CD4-positive, alpha-beta T cell (primary cell): ENCODE results near the gene SLC22A3. TPM values are rescaled to one million over a fixed set of nuclear protein-coding genes. Genes with fewer than 3 reads are reported as not detected.

Source experiments
- ATAC-seq: fragments of 200-7000 bp; cut with Tn5 transposase; one replicate; pipeline ENCODE4 v1.10.0; 2022; ENCODE audit warnings: mild to moderate bottlenecking; ENCODE audit not compliant: poor library complexity
- CTCF ChIA-PET: fragments of 350-600 bp; sonication (Branson Sonifier 250); formaldehyde crosslinking; loops from one replicate; lab custom pipeline; 2021; ENCODE audit warnings: antibody characterized with exemption, inconsistent platforms; lab: Charles Lee
- POLR2A ChIA-PET: fragments of 350-600 bp; sonication (Branson Sonifier 250); formaldehyde crosslinking; loops from one replicate; lab custom pipeline; 2021; ENCODE audit warnings: antibody characterized with exemption, inconsistent platforms; lab: Charles Lee
- DNase-seq, 14 experiments: peaks; one replicate each; pipeline ENCODE4 v3.0.0-alpha.2; 2013 to 2020; ENCODE audit warnings: mixed read lengths in 2 of 14
- H3K27ac ChIP-seq, 2 donors: one replicate each; pipeline versions ENCODE4 v1.5.1 to v1.7.0; 2013; ENCODE audit warnings: low read length in 2 of 2, low read depth in 1 of 2, mild to moderate bottlenecking in 1 of 2
- H3K27me3 ChIP-seq, 2 experiments: 1 replicate in 1 of 2; 2 replicates in 1 of 2; pipeline versions ENCODE4 v1.6.1 to v1.7.0; 2013; ENCODE audit warnings: low read length in 2 of 2, control low read depth in 1 of 2, mild to moderate bottlenecking in 1 of 2, moderate library complexity in 1 of 2; ENCODE audit not compliant: insufficient read depth in 2 of 2, control insufficient read depth in 1 of 2
- H3K36me3 ChIP-seq: one replicate; pipeline ENCODE4 v1.6.1; 2013; ENCODE audit warnings: low read length, control low read depth; ENCODE audit not compliant: insufficient read depth
- H3K4me1 ChIP-seq: one replicate; pipeline ENCODE4 v1.6.1; 2013; ENCODE audit warnings: low read length, control low read depth; ENCODE audit not compliant: insufficient read depth
- H3K4me3 ChIP-seq: one replicate; pipeline ENCODE4 v1.5.1; 2013; ENCODE audit warnings: mild to moderate bottlenecking, low read length, moderate library complexity
- H3K9me3 ChIP-seq, 2 experiments: 1 replicate in 1 of 2; 2 replicates in 1 of 2; pipeline versions ENCODE4 v1.6.1 to v1.7.0; 2013; ENCODE audit warnings: low read length in 2 of 2, mild to moderate bottlenecking in 2 of 2, control low read depth in 1 of 2, moderate library complexity in 1 of 2; ENCODE audit not compliant: control insufficient read depth in 1 of 2, insufficient read depth in 1 of 2
- H3K27ac Mint-ChIP-seq: one replicate; pipeline ENCODE4 v1.8.0; 2020; ENCODE audit warnings: mixed read lengths
- H3K27me3 Mint-ChIP-seq: one replicate; pipeline ENCODE4 v1.8.0; 2021; ENCODE audit warnings: mixed read lengths
- H3K36me3 Mint-ChIP-seq: one replicate; pipeline ENCODE4 v1.8.0; 2021; ENCODE audit warnings: low read depth, mixed read lengths
- H3K4me1 Mint-ChIP-seq: one replicate; pipeline ENCODE4 v1.8.0; 2021; ENCODE audit warnings: low read depth, mixed read lengths
- H3K4me3 Mint-ChIP-seq: one replicate; pipeline ENCODE4 v1.8.0; 2020; ENCODE audit warnings: mild to moderate bottlenecking, mixed read lengths
- H3K9me3 Mint-ChIP-seq: one replicate; pipeline ENCODE4 v1.8.0; 2020; ENCODE audit warnings: mixed read lengths
- CTCF ChIP-seq: fragments of 200-600 bp; IDR thresholded peaks from one replicate; pipeline ENCODE4 v1.8.0; 2022; ENCODE audit warnings: antibody characterized with exemption, mild to moderate bottlenecking
- intact Hi-C, 2 experiments: fragments of 100-400 bp; cut with DNase I in 1 of 2; cut with micrococcal nuclease in 1 of 2; formaldehyde crosslinking; loops; one replicate each; pipeline versions ENCODE4 v1.15.1 to v1.9.0; 2023 to 2025; cut with DNase I, micrococcal nuclease
- total RNA-seq, 174 experiments: library from RNA in 2 of 174; stranded (reverse) in 2 of 174; gene quantifications; one replicate each; pipeline ENCODE4 v1.2.3 and lab custom pipeline; 2021 to 2026

The SLC22A3 gene
- total RNA-seq, 2 experiments from 2014 or later: not detected

- Histone ChIP-seq H3K27ac (no peak overlapping the region), H3K27me3 (peaks cover 7 to 21% of the 10 kb centered on the region in 2 experiments), H3K9me3 (no peaks in the 10 kb centered on the region), H3K4me3 (no peak overlapping the region), H3K36me3 (no peaks in the 10 kb centered on the region), H3K4me1 (peaks cover 9% of the 10 kb centered on the region)
- H3K9me3 Mint-ChIP-seq: no peaks in the 10 kb centered on the region
- H3K36me3 Mint-ChIP-seq: no peaks in the 10 kb centered on the region
- no peak for DNase-seq
- intact Hi-C loops: no loop called here
- no peak for ATAC-seq
- POLR2A ChIA-PET: no interaction called here
- H3K4me1 Mint-ChIP-seq: peaks cover 18% of the 10 kb centered on the region
- no peak overlapping the region for H3K4me3 Mint-ChIP-seq
- H3K27me3 Mint-ChIP-seq: peaks cover 69% of the 10 kb centered on the region
- no peak for TF ChIP-seq CTCF
- H3K27ac Mint-ChIP-seq: no peak overlapping the region
- CTCF ChIA-PET: no interaction called here
Observed at GRCh38 chr6:160430203-160430602, 82.0 kb downstream of the SLC22A3 start.

GRCh38 chr6:160430751-160431150 is 82.6 kb downstream of the SLC22A3 start:
- intact Hi-C loops: no loop called here
- peaks cover 21% of the 10 kb centered on the region for H3K4me1 Mint-ChIP-seq
- H3K4me3 ChIP-seq: no peak overlapping the region
- no peak overlapping the region for H3K27ac ChIP-seq
- peaks cover 67% of the 10 kb centered on the region for H3K27me3 Mint-ChIP-seq
- no peaks in the 10 kb centered on the region for H3K9me3 ChIP-seq
- no peak for ATAC-seq
- CTCF ChIA-PET: no interaction called here
- H3K4me1 ChIP-seq: peaks cover 9% of the 10 kb centered on the region
- no peaks in the 10 kb centered on the region for H3K36me3 ChIP-seq
- H3K27ac Mint-ChIP-seq: no peak overlapping the region
- TF ChIP-seq CTCF: no peak
- no peak overlapping the region for H3K4me3 Mint-ChIP-seq
- peaks cover 7 to 21% of the 10 kb centered on the region in 2 experiments for H3K27me3 ChIP-seq
- H3K9me3 Mint-ChIP-seq: no peaks in the 10 kb centered on the region
- no peaks in the 10 kb centered on the region for H3K36me3 Mint-ChIP-seq
- no peak for DNase-seq
- POLR2A ChIA-PET: no interaction called here

- peaks cover 67% of the 10 kb centered on the region for H3K27me3 Mint-ChIP-seq
Observed at GRCh38 chr6:160431226-160431625, 83.0 kb downstream of the SLC22A3 start.

More at GRCh38 chr6:160431226-160431625, 83.0 kb downstream of the SLC22A3 start:
- intact Hi-C loops: no loop called here
- no peak overlapping the region for H3K27ac Mint-ChIP-seq
- H3K4me3 Mint-ChIP-seq: no peak overlapping the region
- H3K4me1 ChIP-seq: peaks cover 7% of the 10 kb centered on the region
- no peak for ATAC-seq
- peaks cover 23% of the 10 kb centered on the region for H3K4me1 Mint-ChIP-seq
- no peak for TF ChIP-seq CTCF
- ChIA-PET POLR2A (no interaction called here), CTCF (no interaction called here)
- no peak overlapping the region for H3K4me3 ChIP-seq
- no peaks in the 10 kb centered on the region for H3K9me3 Mint-ChIP-seq
- no peak for DNase-seq
- no peak overlapping the region for H3K27ac ChIP-seq
- peaks cover 7 to 21% of the 10 kb centered on the region in 2 experiments for H3K27me3 ChIP-seq
- H3K36me3 ChIP-seq: no peaks in the 10 kb centered on the region
- H3K9me3 ChIP-seq: no peaks in the 10 kb centered on the region
- H3K36me3 Mint-ChIP-seq: no peaks in the 10 kb centered on the region
